SK-N-SH treated with all-trans-retinoic acid at 6 μM for 48 hours (cell line): ENCODE measurements around the gene EIF5B.
"Not testable (repeated sequence)": the region's sequence is repeated elsewhere in the genome, so short reads cannot be mapped to it uniquely, and the experiment has no call there.

Experiments
- ATAC-seq: fragments of 200-7000 bp; cut with Tn5 transposase; 3 replicates; pipeline ENCODE4 v1.9.1; 2020; ENCODE audit warnings: mild to moderate bottlenecking, moderate library complexity
- ARNTL ChIP-seq: fragments of 450-650 bp; formaldehyde crosslinking; IDR thresholded peaks from 2 replicates; pipeline ENCODE4 v1.5.0; 2020; ENCODE audit warnings: low read depth, mild to moderate bottlenecking, moderate library complexity, borderline replicate concordance
- BACH2 ChIP-seq: fragments of 250-450 bp; sonication (Bioruptor Pico); IDR thresholded peaks from 2 replicates; pipeline ENCODE4 v1.9.0; 2021; ENCODE audit warnings: mild to moderate bottlenecking, borderline replicate concordance
- CREB5 ChIP-seq: fragments of 250-450 bp; sonication (Bioruptor Pico); IDR thresholded peaks from 2 replicates; pipeline ENCODE4 v1.5.1; 2020; ENCODE audit warnings: low read depth, mild to moderate bottlenecking, moderate library complexity
- CSDC2 ChIP-seq: fragments of 250-450 bp; sonication (Bioruptor Pico); IDR thresholded peaks from 2 replicates; pipeline ENCODE4 v1.5.0; 2020; ENCODE audit warnings: mild to moderate bottlenecking, moderate library complexity
- ESRRG ChIP-seq: fragments of 250-450 bp; sonication (Bioruptor Pico); IDR thresholded peaks from 2 replicates; pipeline ENCODE4 v1.6.1; 2021; ENCODE audit warnings: mild to moderate bottlenecking
- GLIS3 ChIP-seq: fragments of 250-450 bp; sonication (Bioruptor Pico); IDR thresholded peaks from 2 replicates; pipeline ENCODE4 v1.5.0; 2020; ENCODE audit warnings: mild to moderate bottlenecking, moderate library complexity
- ISL1 ChIP-seq: fragments of 250-450 bp; sonication (Bioruptor Pico); IDR thresholded peaks from 2 replicates; pipeline ENCODE4 v2.1.2; 2022; ENCODE audit warnings: mild to moderate bottlenecking, moderate library complexity
- OSR1 ChIP-seq: fragments of 250-450 bp; sonication (Bioruptor Pico); IDR thresholded peaks from 2 replicates; pipeline ENCODE4 v1.8.0; 2022; ENCODE audit warnings: moderate library complexity, mild to moderate bottlenecking, inconsistent platforms
- POU6F1 ChIP-seq: fragments of 250-450 bp; sonication (Bioruptor Pico); IDR thresholded peaks from 2 replicates; pipeline ENCODE4 v1.8.0; 2021; ENCODE audit warnings: low read depth, mild to moderate bottlenecking, moderate library complexity, borderline replicate concordance
- PPARA ChIP-seq: fragments of 250-450 bp; sonication (Bioruptor Pico); IDR thresholded peaks from 2 replicates; pipeline ENCODE4 v1.5.0; 2020; ENCODE audit warnings: mild to moderate bottlenecking, borderline replicate concordance
- RARB ChIP-seq: fragments of 250-450 bp; sonication (Bioruptor Pico); IDR thresholded peaks from 2 replicates; pipeline ENCODE4 v1.8.0; 2021; ENCODE audit warnings: mild to moderate bottlenecking, moderate library complexity
- SNAI2 ChIP-seq: fragments of 250-450 bp; sonication (Bioruptor Pico); IDR thresholded peaks from 2 replicates; pipeline ENCODE4 v1.5.0; 2020; ENCODE audit warnings: mild to moderate bottlenecking, moderate library complexity
- TOX ChIP-seq: fragments of 250-450 bp; sonication (Bioruptor Pico); IDR thresholded peaks from 2 replicates; pipeline ENCODE4 v1.8.0; 2021; ENCODE audit warnings: mild to moderate bottlenecking, moderate library complexity, borderline replicate concordance
- ZC3H10 ChIP-seq: fragments of 250-450 bp; sonication (Bioruptor Pico); IDR thresholded peaks from 2 replicates; pipeline ENCODE4 v1.5.1; 2021; ENCODE audit warnings: mild to moderate bottlenecking, moderate library complexity
- ZFP3 ChIP-seq: fragments of 250-450 bp; sonication (Bioruptor Pico); IDR thresholded peaks from 2 replicates; pipeline ENCODE4 v1.5.0; 2020; ENCODE audit warnings: mild to moderate bottlenecking, moderate library complexity
- ZFP30 ChIP-seq: fragments of 450-650 bp; formaldehyde crosslinking; IDR thresholded peaks from 2 replicates; pipeline ENCODE4 v1.5.0; 2022; ENCODE audit warnings: mild to moderate bottlenecking, moderate library complexity
- ZNF565 ChIP-seq: fragments of 450-650 bp; formaldehyde crosslinking; conservative IDR thresholded peaks from 2 replicates; pipeline ENCODE4 v1.5.0; 2020; ENCODE audit warnings: low read depth, mild to moderate bottlenecking, moderate library complexity
- ZNF8 ChIP-seq: fragments of 450-650 bp; formaldehyde crosslinking; IDR thresholded peaks from 2 replicates; pipeline ENCODE4 v1.5.0; 2020; ENCODE audit warnings: mild to moderate bottlenecking, moderate library complexity
- TF ChIP-seq, protein P1 (sequence below): fragments of 250-450 bp; sonication (Bioruptor Pico); IDR thresholded peaks from 2 replicates; pipeline ENCODE4 v1.5.0; 2020; ENCODE audit warnings: mild to moderate bottlenecking, moderate library complexity
- TF ChIP-seq, protein P2 (sequence below): fragments of 250-450 bp; sonication (Bioruptor Pico); IDR thresholded peaks from 2 replicates; pipeline ENCODE4 v1.8.0; 2020; ENCODE audit warnings: mild to moderate bottlenecking, moderate library complexity, borderline replicate concordance

EIF5B gene

DNA sequence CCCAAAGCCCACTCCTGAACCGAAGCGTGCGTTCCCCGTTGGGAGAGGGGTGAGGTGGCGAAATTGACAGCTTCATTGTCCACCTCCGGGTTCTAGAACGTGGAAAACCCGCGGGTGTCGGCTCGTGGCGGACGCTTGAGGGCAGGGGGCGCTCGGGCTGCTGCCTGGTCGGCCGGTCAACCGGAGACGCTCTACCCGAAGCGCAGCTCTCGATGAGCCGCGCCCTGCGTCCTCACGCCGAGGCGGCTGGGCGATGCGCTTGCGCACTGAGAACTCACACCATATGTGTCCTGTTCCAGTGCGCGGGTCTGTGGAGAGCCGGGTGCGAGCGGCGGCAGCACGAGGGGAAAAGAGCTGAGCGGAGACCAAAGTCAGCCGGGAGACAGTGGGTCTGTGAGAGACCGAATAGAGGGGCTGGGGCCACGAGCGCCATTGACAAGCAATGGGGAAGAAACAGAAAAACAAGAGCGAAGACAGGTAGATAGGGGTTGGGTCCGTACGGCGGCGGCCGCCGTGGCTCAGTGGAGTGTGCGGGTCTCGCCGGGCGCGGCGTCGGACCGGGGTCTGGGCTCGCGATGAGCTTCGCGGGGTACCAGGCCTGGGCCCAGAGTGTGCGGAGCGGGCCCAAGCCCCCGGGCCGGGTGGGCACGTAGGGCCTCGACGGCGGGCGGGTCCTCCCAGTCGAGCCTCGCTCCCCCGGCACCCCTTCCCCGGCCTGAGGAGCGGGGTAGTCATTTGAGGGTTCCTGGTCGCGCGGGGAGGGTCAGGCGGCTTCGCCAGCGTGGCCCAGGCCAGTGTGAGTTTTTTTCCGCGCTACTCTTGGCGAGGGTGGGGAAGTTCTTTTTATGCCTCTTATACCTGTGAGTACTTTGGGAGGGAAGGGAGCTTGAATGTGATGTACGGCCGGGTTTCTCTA is at the start of gene EIF5B:
Gene EIF5B (plus strand): TSS at position 277 of the 916 bp plus-strand sequence. CDS start 166 bp downstream, at position 443.
- peak; percentile 90 for ATAC-seq
- TF ChIP-seq ZC3H10: no peak
- TF ChIP-seq, protein P1, sequence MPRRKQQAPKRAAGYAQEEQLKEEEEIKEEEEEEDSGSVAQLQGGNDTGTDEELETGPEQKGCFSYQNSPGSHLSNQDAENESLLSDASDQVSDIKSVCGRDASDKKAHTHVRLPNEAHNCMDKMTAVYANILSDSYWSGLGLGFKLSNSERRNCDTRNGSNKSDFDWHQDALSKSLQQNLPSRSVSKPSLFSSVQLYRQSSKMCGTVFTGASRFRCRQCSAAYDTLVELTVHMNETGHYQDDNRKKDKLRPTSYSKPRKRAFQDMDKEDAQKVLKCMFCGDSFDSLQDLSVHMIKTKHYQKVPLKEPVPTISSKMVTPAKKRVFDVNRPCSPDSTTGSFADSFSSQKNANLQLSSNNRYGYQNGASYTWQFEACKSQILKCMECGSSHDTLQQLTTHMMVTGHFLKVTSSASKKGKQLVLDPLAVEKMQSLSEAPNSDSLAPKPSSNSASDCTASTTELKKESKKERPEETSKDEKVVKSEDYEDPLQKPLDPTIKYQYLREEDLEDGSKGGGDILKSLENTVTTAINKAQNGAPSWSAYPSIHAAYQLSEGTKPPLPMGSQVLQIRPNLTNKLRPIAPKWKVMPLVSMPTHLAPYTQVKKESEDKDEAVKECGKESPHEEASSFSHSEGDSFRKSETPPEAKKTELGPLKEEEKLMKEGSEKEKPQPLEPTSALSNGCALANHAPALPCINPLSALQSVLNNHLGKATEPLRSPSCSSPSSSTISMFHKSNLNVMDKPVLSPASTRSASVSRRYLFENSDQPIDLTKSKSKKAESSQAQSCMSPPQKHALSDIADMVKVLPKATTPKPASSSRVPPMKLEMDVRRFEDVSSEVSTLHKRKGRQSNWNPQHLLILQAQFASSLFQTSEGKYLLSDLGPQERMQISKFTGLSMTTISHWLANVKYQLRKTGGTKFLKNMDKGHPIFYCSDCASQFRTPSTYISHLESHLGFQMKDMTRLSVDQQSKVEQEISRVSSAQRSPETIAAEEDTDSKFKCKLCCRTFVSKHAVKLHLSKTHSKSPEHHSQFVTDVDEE: 0 out of 2 replicates have a peak, but pooled peaks have one; percentile 34
- TF ChIP-seq, all 23 proteins: peak for 1

- ATAC-seq: no peak
- TF ChIP-seq TOX (CRISPR knock-in tag) (no peak), RARB (CRISPR knock-in tag) (no peak), ARNTL (CRISPR knock-in tag) (no peak), POU6F1 (CRISPR knock-in tag) (no peak)
Measured at GRCh38 chr2:99297994-99298393, 39.2 kb upstream of the EIF5B start.

DNA sequence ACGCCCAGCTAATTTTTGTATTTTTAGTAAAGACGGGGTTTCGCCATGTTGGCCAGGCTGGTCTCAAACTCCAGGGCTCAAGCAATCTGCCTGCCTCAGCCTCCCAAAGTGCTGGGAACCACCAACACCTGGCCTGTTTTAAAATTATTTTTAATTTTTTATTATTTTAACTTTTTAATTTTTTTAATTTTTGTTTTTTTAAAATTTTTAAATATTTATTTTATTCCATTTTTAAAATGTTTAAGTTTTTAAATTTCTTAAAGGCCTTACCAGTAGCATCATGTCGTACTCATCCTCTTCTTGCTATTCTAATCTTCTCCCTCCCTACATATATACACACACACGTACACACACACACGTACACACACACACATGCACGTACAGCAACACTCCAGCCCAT is 37.6 kb upstream of the EIF5B start:
- ATAC-seq: no peak
- no peak for TF ChIP-seq ESRRG (CRISPR knock-in tag)
- TF ChIP-seq ZFP30 (CRISPR knock-in tag): no peak
- TF ChIP-seq ISL1 (CRISPR knock-in tag): no peak
- TF ChIP-seq TOX (CRISPR knock-in tag): no peak
- no peak for TF ChIP-seq ZFP3
- TF ChIP-seq GLIS3 (CRISPR knock-in tag): no peak
- TF ChIP-seq OSR1 (CRISPR knock-in tag): no peak
- no peak for TF ChIP-seq CSDC2 (CRISPR knock-in tag)
- TF ChIP-seq ARNTL (CRISPR knock-in tag): no peak
- TF ChIP-seq ZC3H10: no peak
- TF ChIP-seq RARB (CRISPR knock-in tag): no peak
- TF ChIP-seq SNAI2 (CRISPR knock-in tag): no peak
- TF ChIP-seq PPARA (CRISPR knock-in tag): no peak
- no peak for TF ChIP-seq BACH2
- no peak for TF ChIP-seq POU6F1 (CRISPR knock-in tag)
- no peak for TF ChIP-seq CREB5 (CRISPR knock-in tag)

DNA sequence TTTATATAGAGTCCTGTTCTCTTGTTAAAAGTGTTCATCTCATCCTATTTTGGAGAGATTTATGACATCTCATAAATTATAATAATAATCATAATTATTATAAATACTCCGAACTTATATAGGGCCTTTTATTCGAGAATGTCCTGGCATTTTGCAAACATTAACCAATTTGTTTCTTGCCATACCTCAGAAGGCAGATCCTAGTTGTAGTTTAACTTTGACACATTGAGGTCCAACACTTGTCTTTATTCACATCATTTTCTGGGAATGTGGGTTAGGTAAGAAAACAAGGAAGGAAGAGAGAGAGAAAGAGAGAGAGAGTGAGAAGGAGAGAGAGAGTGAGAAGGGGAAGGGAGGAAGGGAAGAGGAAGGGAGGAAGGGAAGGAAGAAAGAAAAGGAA is 36.1 kb upstream of the EIF5B start, which contains the start of gene LYG1:
Gene LYG1 (minus strand): TSS at position 101 of the 400 bp plus-strand sequence. CDS start 5,527 bp downstream, outside the sequence.
- ATAC-seq: not testable (repeated sequence)

DNA sequence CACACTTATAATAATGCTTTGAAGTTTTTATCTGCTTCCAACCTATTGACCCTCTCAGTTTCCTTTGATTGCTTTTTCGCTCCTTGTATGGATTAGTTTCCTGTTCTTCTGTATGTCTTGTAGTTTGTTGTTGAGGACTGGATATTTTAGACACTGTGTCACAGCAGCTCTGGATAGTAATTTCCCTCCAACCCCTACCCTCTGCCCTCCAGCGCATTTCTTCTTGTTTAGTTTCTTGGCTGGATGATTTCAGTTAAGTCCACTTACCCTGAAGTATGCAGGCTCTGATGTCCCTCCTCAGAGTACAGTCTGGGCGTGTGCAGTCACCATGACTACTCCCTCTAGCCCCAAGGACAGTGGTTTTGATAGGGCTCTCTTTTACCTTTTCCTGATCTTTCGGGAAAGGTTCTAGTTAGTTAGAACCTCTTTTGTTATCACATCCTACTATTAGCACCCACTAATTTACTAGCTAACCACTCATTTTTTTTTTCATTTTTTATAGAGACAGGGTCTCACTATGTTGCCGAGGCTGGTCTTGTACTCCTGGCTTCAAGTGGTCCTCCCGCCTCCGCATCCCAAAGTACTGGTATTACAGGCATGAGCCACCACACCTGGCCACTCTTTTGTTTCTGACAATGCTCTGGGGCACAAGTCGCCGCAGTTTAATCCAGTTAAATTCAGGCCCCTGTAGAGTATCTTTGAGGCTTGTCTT is 19.9 kb upstream of the EIF5B start:
- ATAC-seq: no peak
- TF ChIP-seq GLIS3 (CRISPR knock-in tag) (no peak), ZNF8 (CRISPR knock-in tag) (no peak), ZNF565 (CRISPR knock-in tag) (no peak), PPARA (CRISPR knock-in tag) (no peak), ZFP30 (CRISPR knock-in tag) (no peak), CREB5 (CRISPR knock-in tag) (no peak)
- TF ChIP-seq, protein P2, sequence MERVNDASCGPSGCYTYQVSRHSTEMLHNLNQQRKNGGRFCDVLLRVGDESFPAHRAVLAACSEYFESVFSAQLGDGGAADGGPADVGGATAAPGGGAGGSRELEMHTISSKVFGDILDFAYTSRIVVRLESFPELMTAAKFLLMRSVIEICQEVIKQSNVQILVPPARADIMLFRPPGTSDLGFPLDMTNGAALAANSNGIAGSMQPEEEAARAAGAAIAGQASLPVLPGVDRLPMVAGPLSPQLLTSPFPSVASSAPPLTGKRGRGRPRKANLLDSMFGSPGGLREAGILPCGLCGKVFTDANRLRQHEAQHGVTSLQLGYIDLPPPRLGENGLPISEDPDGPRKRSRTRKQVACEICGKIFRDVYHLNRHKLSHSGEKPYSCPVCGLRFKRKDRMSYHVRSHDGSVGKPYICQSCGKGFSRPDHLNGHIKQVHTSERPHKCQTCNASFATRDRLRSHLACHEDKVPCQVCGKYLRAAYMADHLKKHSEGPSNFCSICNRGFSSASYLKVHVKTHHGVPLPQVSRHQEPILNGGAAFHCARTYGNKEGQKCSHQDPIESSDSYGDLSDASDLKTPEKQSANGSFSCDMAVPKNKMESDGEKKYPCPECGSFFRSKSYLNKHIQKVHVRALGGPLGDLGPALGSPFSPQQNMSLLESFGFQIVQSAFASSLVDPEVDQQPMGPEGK (CRISPR knock-in tag): no peak
